IPS DF 19.7 (cell line): ENCODE data around the gene BANK1.
"Not testable (repeated sequence)": the region's sequence is repeated elsewhere in the genome, so short reads cannot be mapped to it uniquely, and the experiment has no call there.

Source experiments
- DNase-seq: peaks from one replicate; pipeline ENCODE4 v3.0.0-alpha.2; 2013; ENCODE audit warnings: low read depth, low spot score

The BANK1 gene

GRCh38 chr4:101888472-101888871, 97.9 kb downstream of the BANK1 start:
- DNase-seq: no peak

DNA sequence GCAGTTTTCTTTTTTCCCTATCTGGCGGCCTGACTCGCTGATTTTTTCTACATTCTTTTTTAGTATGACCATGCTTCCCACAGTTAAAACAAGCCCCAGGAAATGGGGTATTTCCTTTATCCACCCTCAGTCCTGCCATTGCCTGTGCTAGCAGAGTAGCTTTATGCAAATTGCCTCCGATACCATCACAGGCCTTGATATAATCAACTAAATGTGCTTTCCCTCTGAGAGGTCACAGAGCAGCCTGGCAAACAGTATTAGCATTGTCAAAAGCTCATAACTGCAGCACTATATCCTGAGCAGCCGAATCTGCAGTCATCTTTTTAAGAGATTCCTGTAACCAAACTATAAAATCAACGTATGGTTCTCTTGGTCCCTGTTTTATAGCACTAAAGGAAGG, 115.0 kb downstream of the BANK1 start:
- not testable (repeated sequence) for DNase-seq

DNA sequence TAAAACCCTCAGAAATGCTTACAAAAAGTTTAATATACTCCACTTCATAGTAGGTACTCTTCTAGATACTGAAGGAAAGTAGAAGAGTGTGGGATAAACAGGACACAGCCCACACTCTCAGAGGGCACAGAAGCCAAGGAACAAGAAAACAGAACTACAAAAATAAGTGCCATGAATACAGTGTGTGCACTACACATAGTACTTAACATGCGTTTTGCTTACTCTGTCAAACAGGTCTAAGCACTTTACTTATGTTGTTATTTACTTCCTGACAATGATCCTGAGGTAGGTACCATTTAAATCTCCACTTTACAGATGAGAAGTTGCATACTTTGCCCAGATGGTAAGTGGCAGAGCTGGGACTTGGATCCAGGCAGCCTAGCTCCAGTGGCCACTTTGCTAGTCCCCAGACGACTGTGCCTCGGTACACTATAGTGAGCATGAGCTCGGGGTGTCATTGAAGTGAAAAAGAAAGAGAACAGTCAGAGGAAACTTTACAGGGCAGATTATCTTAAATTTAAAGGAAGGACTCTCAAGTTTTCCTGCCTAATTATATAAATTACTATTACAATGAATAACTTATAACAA, 120.3 kb downstream of the BANK1 start:
- no peak for DNase-seq

DNA sequence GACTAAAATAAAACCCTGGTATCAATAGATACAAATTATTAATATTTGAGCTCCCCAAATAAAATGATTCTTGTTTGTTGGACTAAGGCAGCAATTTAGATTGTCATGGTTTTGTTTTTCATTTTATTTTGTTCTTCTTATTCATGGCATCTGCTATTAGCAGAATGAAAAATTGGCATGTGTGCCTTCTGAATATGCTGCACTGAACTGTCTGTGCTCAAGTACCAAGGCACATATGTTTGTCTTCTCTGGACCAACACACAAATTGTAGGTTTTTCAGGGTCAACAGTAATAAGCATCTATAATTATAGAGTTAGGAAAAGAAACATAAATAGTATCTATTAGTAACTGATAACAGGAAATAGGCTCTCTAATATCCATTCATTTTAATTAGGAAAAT, 121.1 kb downstream of the BANK1 start:
- no peak for DNase-seq

- DNase-seq: no peak
Observed at GRCh38 chr4:101914761-101915160, 124.2 kb downstream of the BANK1 start.

DNA sequence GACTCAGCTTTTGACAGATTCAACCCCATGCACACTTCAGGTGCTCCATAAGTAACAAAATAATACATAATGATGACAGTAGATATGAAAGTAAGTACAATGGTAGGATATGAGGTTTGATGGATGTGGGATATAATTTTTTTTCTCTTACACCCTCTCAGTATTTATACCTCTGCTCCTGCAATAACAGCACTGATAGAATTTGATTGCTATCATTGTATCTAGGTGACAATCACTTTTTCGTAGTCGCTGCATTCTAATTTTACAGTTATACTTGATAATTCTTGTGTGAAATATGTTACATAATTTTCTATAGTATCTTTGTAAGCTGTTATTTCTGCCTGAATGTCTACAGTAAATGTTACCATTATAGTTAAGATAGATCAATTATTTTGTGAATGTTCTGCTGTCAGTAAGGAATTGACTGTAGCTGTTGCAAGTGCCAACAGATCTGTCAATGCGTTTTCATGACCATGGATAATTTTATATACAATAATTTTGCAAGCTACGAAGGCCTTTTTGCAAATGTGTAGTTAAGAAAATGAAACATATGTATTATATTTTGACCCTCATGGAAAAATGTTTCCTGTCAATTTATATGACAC, 128.9 kb downstream of the BANK1 start:
- DNase-seq: no peak

DNA sequence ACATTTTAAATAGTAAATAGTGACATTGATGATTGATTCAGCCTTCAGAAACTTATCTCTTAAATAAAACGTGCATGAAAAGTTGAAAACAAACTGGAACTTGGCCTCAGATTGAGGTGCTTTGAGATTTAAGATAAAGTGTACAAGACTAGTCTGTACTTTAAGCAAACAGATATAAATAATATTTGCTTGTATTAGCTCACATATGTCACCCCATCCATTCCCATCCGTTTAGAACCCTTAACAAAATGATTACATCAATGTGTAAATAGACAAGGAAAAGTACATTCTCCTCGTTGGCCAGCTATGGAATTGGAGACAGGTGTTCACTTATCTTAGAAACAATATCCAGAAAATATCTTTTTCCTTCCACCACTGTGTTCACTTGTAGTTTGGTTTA, 130.8 kb downstream of the BANK1 start:
- DNase-seq: no peak

DNA sequence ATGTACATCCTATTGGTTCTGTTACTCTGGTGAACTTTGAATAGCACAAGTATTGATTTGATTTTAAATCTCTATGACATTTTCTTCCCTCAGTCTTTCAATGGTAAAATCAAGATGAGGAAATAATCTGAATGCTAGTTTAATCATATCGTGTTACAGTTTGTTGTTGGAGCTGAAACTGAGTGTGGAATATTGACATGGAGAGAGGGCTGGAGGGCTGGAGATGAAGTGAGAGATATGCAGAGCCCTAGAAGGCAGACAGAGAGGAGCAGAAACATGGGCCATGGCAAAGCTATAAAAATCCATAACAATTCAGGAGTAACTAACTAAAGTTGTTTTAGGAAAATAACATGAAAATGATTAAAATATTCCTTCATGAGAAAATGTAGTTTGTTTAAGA, 141.1 kb downstream of the BANK1 start:
- no peak for DNase-seq

DNA sequence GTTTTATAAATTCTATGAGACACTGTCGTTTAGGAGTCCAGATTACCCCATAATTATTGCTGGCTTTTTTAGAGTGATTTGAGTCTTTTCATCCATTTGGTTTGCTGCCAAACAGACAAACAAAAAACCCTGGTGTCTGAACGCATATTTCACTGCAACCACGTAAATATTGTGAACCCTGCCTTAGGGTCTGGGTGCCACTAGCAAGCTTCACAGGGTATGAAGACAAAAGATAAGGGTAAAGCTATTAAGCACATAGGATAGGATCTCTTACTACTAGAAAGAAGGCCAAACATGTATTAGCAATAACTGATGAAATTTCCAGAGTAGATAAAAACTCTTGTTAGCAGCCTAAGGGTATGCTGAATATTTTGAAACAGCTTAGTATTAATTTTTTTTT, 143.3 kb downstream of the BANK1 start:
- DNase-seq: no peak

DNA sequence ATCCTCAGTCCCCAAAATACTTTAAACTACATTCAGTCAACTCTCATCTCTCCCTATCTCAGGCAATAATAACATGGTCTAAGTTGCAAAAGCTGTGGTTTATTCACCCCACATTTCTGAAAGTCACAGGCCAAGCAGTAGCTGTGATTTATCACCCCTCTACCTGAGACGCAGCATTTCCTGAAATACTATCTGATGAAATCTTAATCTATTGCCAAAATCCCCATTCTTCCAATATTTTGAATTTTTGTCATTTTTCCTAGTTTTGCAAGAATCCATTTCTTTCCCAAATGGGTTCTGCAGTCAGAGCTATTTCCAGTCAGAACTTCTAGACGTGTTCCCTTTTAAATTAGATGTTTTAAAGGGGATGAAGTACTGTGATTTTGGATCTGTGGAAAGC, 148.3 kb downstream of the BANK1 start:
- DNase-seq: no peak

DNA sequence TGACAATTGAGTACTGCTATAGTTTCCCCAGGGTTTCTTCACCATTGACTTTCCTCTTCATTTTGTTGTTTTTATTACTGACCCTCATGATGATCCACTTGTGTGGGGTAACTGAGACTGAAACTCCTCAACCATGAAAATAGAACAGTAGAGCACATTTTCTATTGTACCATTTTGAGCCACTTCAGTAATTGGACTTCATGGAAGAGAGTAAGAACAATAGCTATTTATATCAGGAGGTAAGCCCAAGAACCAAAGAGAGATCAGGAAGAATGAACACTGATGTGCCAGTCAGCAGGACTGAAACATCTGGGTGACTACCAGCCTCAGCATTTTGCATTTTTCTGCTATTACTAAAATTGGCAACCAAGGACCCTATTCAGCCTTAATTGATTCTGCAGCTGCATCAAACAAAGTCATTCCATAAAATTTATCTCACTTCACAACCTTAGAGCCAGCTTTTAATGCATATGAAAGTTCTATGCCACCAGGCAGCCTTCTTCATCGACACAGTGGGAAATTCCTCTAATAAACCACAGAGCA, 151.4 kb downstream of the BANK1 start:
- no peak for DNase-seq

DNA sequence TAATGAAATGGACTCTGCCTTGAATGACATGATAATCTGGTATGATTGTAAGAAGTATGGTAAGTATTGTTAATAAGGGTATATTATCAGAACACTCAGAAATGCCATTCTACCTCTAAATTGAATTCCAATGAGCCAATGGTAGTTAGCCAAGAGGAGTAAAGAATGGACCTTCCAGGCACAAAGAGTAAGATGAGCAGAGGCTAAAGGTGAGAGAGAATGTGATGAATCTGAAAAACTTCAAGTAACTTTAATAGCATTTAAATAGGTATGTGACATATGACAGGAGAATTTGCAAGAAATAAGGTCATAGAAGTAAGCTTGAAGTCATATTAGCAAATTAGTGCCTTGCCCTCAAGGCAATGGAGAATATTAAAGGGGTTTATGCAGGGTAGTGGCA, 152.4 kb downstream of the BANK1 start:
- DNase-seq: no peak

- no peak for DNase-seq
Observed at GRCh38 chr4:101944649-101945048, 154.1 kb downstream of the BANK1 start.

- DNase-seq: no peak
Observed at GRCh38 chr4:101948055-101948454, 157.5 kb downstream of the BANK1 start.

GRCh38 chr4:101948951-101949350, 158.4 kb downstream of the BANK1 start:
- no peak for DNase-seq

DNA sequence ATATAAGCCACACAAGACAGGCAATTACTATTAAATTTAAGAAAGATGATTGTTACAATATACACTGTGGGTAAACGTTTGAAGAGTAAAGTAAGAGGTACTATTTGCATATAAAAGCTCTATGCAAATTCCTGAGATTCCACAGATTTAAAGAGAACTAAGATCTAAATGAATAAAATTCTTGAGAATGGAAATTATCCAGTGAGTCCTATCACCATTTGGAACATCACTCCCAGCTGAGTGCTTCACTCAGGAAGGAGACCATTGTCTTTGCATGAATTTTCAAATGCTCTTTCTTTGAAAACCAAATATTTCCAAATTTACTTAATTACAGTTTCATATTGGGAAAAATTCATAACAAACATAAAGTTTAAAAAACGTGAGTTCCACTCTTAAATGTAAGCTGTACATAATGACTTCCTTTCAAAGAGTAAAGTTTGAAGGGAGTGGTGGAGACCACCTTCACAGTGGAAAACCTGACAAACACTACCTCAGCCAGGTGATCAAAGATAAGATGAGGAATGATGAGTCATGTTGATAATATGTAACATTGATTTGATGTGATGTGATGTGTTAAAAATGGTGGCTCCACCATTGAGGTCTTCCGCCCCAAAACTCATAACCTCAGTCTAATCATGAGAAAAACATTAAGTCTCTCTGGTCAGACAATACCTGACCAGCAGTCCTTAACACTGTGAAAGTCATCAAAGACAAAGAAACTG, 159.9 kb downstream of the BANK1 start:
- DNase-seq: no peak

GRCh38 chr4:101952985-101953384, 162.5 kb downstream of the BANK1 start:
- DNase-seq: no peak

DNA sequence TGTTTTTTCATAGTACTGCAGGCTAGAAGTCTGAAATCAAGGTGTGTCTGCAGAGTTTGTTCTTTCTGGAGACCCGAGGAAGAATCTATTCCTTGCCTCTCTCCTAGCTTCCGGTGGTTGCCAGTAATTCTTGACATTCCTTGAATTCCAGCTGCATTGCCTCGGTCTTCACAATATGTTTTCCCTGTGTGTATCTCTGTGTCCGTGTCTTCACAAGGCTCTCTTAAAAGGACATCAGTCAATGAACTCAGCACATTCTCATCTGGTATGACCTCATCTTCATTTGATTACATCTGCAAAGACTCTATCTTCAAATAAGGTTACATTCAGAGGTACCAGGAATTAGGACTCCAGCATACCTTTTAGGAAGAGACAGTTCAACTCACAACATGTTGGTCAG, 163.4 kb downstream of the BANK1 start:
- DNase-seq: peak; percentile 92

DNA sequence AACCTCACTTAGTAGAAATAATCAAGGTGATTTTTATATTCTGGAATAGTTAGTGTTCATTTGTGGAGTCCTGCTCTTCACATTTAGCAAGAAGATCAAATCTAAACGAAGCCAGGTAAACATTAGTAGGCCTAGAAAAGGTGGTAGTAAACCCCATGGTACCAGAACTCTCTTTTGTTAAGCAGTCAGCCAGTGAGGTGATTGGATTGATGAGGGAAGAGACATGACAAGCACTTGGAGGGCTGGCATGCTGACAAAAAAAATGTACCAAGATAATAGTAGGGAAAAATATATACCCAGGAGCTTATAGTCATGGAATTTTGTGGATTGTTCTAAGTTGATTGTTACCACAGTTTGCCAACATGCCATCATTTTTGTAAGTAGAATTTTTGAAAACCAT, 163.8 kb downstream of the BANK1 start:
- DNase-seq: no peak

- no peak for DNase-seq
Observed at GRCh38 chr4:101954975-101955678, 164.6 kb downstream of the BANK1 start.

GRCh38 chr4:101956068-101956825, 165.7 kb downstream of the BANK1 start:
- DNase-seq: no peak

DNA sequence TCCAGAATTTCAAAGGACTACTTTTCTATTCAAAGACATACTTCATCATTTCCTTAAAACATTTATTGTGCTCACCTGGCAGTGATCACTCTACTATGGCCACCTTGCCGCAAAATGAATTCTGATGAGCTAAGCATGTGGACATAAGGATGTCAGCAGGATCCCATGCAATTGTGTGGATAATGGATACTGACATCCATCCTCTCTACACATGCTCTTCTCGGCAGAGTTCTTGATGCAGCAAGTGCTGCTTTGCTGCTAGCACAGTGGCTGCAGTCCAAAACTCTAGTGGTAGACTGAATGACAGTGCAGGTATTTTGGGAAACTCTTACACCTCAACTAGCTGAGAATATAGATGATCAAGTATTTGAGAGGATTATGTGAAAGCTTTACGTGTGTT, 168.0 kb downstream of the BANK1 start:
- DNase-seq: no peak
